ENCODE measurements around the gene MMP15. TPM values are rescaled to one million over a fixed set of nuclear protein-coding genes. Genes with fewer than 3 reads are reported as not detected.
"Not testable (repeated sequence)": the region's sequence is repeated elsewhere in the genome, so short reads cannot be mapped to it uniquely, and the experiment has no call there.

MMP15 gene
- total RNA-seq, 4 donors from 2014 or later: 5.2 to 9.1 (median 7.7) TPM

- H3K4me3 ChIP-seq (ENCODE audit: low read depth, poor library complexity, severe bottlenecking): no peak overlapping the region
- 85 to 87% methylated on average over 20 to 21 of the region's 21 CpGs for WGBS, 2 donors
- intact Hi-C loops (cut with DNase I; ENCODE audit: low total_unique reads): no loop called here
- no peak for DNase-seq (ENCODE audit: low spot score in 2 of 2)
- TF ChIP-seq CTCF (IDR thresholded peaks at IDR 0.05) (no peak), POLR2A (IDR thresholded peaks at IDR 0.05) (no peak)
Observed at GRCh38 chr16:58085584-58086251, 60.2 kb downstream of the MMP15 start.

GRCh38 chr16:58086381-58087208 is 61.0 kb downstream of the MMP15 start:
- TF ChIP-seq POLR2A (IDR thresholded peaks at IDR 0.05) (no peak), CTCF (IDR thresholded peaks at IDR 0.05) (no peak)
- intact Hi-C loops (cut with DNase I; ENCODE audit: low total_unique reads): no loop called here
- 74 to 76% methylated on average over 18 to 19 of the region's 19 CpGs for WGBS, 2 donors
- no peak for DNase-seq (ENCODE audit: low spot score in 2 of 2)
- H3K4me3 ChIP-seq (ENCODE audit: low read depth, poor library complexity, severe bottlenecking): no peak overlapping the region

DNA sequence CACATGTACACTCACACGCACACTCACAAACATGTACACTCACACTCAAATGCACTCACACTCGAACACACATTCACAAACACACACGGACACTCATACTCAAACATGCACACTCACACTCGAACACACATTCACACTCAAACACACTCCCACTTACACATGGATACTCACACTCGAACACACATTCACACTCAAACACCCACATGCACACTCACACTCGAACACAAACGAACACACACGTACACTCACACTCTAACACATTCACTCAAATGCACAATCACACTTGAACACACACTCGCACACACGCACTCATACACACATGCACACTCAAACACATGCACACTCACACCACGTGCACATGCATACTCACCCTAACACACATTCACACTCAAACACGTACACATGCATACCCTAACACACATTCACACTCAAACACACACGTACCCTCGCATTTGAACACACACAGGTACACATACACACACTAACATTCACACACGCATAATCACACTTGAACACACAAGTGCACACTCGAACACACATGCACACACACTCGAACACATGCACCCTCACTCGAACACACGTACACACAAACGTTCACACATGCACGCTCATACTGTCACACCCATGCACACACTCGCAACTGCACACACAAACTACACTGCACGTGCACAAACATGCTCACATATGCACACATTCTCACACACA is 61.8 kb downstream of the MMP15 start:
- DNase-seq (ENCODE audit: low spot score in 2 of 2): no peak
- WGBS, 2 donors: 83 to 91% methylated on average over 23 of the region's 23 CpGs
- TF ChIP-seq POLR2A (IDR thresholded peaks at IDR 0.05) (no peak), CTCF (IDR thresholded peaks at IDR 0.05) (peak in 1 of 3 donors; percentile 5)
- intact Hi-C loops (cut with DNase I; ENCODE audit: low total_unique reads): no loop called here
- H3K4me3 ChIP-seq (ENCODE audit: low read depth, poor library complexity, severe bottlenecking): no peak overlapping the region

- DNase-seq (ENCODE audit: low spot score in 2 of 2): no peak
- TF ChIP-seq CTCF (IDR thresholded peaks at IDR 0.05) (no peak), POLR2A (IDR thresholded peaks at IDR 0.05) (no peak)
- WGBS, 2 donors: 20 to 28% methylated on average over 9 of the region's 9 CpGs
- H3K4me3 ChIP-seq (ENCODE audit: low read depth, poor library complexity, severe bottlenecking): no peak overlapping the region
- intact Hi-C loops (cut with DNase I; ENCODE audit: low total_unique reads): no loop called here
Observed at GRCh38 chr16:58088091-58088490, 62.5 kb downstream of the MMP15 start.

- DNase-seq (ENCODE audit: low spot score in 2 of 2); intact Hi-C loops (cut with DNase I; ENCODE audit: low total_unique reads); H3K4me3 ChIP-seq (ENCODE audit: low read depth, poor library complexity, severe bottlenecking): not testable (repeated sequence)
- 97% methylated on average over 3 of the region's 3 CpGs for WGBS, 2 donors
Observed at GRCh38 chr16:58090396-58090795, 64.8 kb downstream of the MMP15 start.

DNA sequence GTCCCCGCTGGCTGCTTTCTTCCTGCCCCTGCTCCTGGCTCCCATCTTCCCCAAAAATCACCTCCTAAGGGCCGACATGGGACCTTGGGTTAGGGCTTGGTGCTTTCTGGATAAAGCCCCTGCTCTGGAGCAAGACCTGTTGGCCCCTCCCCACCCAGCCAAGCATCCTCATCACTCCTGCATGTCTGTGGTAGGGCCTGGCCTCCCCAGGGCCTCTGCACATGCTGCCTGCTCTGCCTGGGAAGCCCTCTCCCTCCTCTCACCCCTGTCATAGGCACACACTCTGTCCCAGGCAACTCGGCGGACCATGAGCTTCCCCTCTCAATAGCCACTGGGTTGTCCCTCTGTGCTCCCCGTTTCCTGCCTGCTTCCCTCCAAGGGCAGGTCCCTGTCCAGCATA is 68.5 kb downstream of the MMP15 start:
- 86 to 88% methylated on average over 5 of the region's 5 CpGs for WGBS, 2 donors
- H3K4me3 ChIP-seq (ENCODE audit: low read depth, poor library complexity, severe bottlenecking): no peak overlapping the region
- no peak for DNase-seq (ENCODE audit: low spot score in 2 of 2)
- intact Hi-C loops (cut with DNase I; ENCODE audit: low total_unique reads): no loop called here
- TF ChIP-seq CTCF (IDR thresholded peaks at IDR 0.05): no peak
- TF ChIP-seq POLR2A (IDR thresholded peaks at IDR 0.05): no peak

Measured in lower leg skin (tissue), 4 donors.